ENCODE measurements around the gene DCLK2. TPM values are rescaled to one million over a fixed set of nuclear protein-coding genes. Genes with fewer than 3 reads are reported as not detected.

The DCLK2 gene
- total RNA-seq, 1 experiment from 2014 or later: 2.9 TPM

DNA sequence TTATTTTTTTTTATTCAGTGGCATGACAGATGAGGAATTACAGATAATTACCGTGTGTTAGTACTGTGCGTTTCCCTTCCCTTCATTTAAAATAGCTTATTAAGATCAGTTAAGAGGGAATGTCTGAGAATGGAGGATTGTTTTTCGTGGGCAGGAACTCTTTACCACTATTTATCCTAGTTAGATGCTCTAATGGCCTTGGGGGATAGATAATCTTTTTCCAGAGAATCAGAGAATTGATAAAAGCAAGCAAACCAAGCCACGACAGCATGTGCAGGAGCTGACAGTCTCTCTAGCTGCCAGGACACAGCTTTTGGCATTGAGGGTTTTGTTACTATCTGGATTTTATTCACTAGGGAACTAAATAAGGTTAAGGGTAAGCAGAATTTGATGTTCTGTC is 128.7 kb downstream of the DCLK2 start:
- Histone ChIP-seq H3K4me1 (no peaks in the 10 kb centered on the region), H3K4me3 (ENCODE audit: low read depth, low read length) (no peak overlapping the region), H3K9me3 (no peaks in the 10 kb centered on the region), H3K36me3 (ENCODE audit: control insufficient read depth, insufficient read depth, low read length) (no peaks in the 10 kb centered on the region), H3K27me3 (replicated peaks; ENCODE audit: control insufficient read depth, insufficient read depth, low read length) (no peaks in the 10 kb centered on the region)
- CTCF ChIA-PET: no interaction called here
- Mint-ChIP-seq H3K4me3 (ENCODE audit: unreplicated experiment) (no peak overlapping the region), H3K27ac (ENCODE audit: unreplicated experiment) (no peak overlapping the region), H3K9me3 (ENCODE audit: unreplicated experiment) (no peaks in the 10 kb centered on the region), H3K4me1 (ENCODE audit: low read depth, unreplicated experiment) (no peaks in the 10 kb centered on the region), H3K36me3 (ENCODE audit: insufficient read depth, unreplicated experiment) (peaks cover 4% of the 10 kb centered on the region), H3K27me3 (ENCODE audit: insufficient read depth, unreplicated experiment) (no peaks in the 10 kb centered on the region)
- no peak for TF ChIP-seq CTCF (IDR thresholded peaks at IDR 0.05; ENCODE audit: insufficient read depth in 1 of 2, low read depth in 1 of 2, low read length in 1 of 2, severe bottlenecking in 1 of 2, unreplicated experiment in 1 of 2)
- intact Hi-C loops (cut with micrococcal nuclease; ENCODE audit: unreplicated experiment): no loop called here
- DNase-seq: no peak
- BruUV-seq (replicated peaks): no TSS peak
- POLR2A ChIA-PET: no interaction called here

DNA sequence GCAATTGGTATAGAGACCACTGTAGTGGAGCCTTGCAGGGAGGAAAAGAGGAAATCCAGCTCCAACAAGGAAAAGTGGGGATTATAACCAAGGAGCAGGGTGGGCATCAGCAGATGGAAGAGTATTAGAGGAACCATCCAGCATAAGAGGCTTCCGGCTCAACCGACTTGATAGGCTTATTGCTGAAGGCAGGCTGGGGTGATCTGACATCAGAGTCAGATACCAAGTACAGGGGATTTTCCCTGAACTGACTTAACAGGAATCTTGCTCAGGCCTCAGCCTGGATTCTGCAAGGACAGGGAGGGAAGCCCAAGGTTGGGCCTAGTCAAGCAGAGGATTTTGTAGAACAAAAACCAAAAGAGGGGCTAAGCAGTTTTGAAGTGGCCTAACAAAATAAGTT is 129.6 kb downstream of the DCLK2 start:
- no peak overlapping the region for H3K4me3 Mint-ChIP-seq (ENCODE audit: unreplicated experiment)
- H3K36me3 Mint-ChIP-seq (ENCODE audit: insufficient read depth, unreplicated experiment): peaks cover 4% of the 10 kb centered on the region

DNA sequence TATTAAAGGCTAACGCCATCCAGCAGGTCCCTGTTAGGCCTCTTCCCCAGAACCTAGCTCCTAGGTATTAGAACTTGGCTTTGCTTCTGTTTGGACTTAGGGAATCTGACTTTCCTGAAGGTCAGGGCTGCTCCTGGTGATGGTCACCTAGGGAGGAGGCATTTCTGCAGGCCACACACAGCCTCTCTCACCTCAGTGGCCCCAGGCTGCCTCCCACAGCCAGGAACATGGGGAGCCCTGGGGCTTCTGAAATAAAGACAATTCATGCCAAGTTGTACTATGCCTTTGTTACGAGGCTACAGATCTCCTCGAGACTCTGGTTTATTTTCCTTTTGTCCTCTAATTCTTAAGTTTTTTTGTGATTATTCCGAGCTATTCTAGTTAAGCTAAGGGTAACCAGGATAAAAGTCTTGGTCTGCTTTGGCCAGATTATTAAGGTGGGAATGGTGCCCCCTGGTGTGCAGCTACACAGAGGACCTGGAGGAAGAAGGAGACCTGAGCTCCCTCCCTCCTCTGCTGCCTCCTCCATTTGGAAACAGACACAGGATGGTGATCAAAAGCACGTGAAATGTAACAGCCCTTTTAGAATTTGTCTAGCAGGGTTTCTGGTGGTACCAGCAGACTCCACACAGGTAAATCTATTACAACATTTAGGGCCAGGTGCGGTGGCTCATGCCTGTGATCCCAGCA is 131.0 kb downstream of the DCLK2 start:
- Histone ChIP-seq H3K36me3 (ENCODE audit: control insufficient read depth, insufficient read depth, low read length) (no peaks in the 10 kb centered on the region), H3K9me3 (no peaks in the 10 kb centered on the region), H3K4me3 (ENCODE audit: low read depth, low read length) (no peak overlapping the region), H3K27me3 (replicated peaks; ENCODE audit: control insufficient read depth, insufficient read depth, low read length) (no peaks in the 10 kb centered on the region), H3K4me1 (no peaks in the 10 kb centered on the region)
- CTCF ChIA-PET: interaction anchor here (0.5 to 2.1 kb wide), 11 partner anchors 13 to 658 kb away, joined by 3 to 14 read pairs (median 4); partner anchors contain the start of gene DCLK2
- peaks cover 4% of the 10 kb centered on the region for H3K36me3 Mint-ChIP-seq (ENCODE audit: insufficient read depth, unreplicated experiment)
- POLR2A ChIA-PET: no interaction called here
- peak; percentile 34 to 63 for TF ChIP-seq CTCF (IDR thresholded peaks at IDR 0.05; ENCODE audit: insufficient read depth in 1 of 2, low read depth in 1 of 2, low read length in 1 of 2, severe bottlenecking in 1 of 2, unreplicated experiment in 1 of 2)
- no peak overlapping the region for H3K4me3 Mint-ChIP-seq (ENCODE audit: unreplicated experiment)
- no peak overlapping the region for H3K27ac Mint-ChIP-seq (ENCODE audit: unreplicated experiment)
- H3K4me1 Mint-ChIP-seq (ENCODE audit: low read depth, unreplicated experiment): no peaks in the 10 kb centered on the region
- intact Hi-C loops (cut with micrococcal nuclease; ENCODE audit: unreplicated experiment): loop anchor here (1.0 to 2.0 kb wide), 4 partner anchors 128 to 228 kb away; no protein-coding TSS in a partner anchor
- DNase-seq: peak; percentile 68 to 71
- H3K27me3 Mint-ChIP-seq (ENCODE audit: insufficient read depth, unreplicated experiment): no peaks in the 10 kb centered on the region
- H3K9me3 Mint-ChIP-seq (ENCODE audit: unreplicated experiment): no peaks in the 10 kb centered on the region
- BruUV-seq (replicated peaks): no TSS peak

More for the DNA sequence above, 129.6 kb downstream of the DCLK2 start:
- Histone ChIP-seq H3K36me3 (ENCODE audit: control insufficient read depth, insufficient read depth, low read length) (no peaks in the 10 kb centered on the region), H3K9me3 (no peaks in the 10 kb centered on the region), H3K27me3 (replicated peaks; ENCODE audit: control insufficient read depth, insufficient read depth, low read length) (no peaks in the 10 kb centered on the region), H3K4me3 (ENCODE audit: low read depth, low read length) (no peak overlapping the region), H3K4me1 (no peaks in the 10 kb centered on the region)
- DNase-seq: no peak
- no peak for TF ChIP-seq CTCF (IDR thresholded peaks at IDR 0.05; ENCODE audit: insufficient read depth in 1 of 2, low read depth in 1 of 2, low read length in 1 of 2, severe bottlenecking in 1 of 2, unreplicated experiment in 1 of 2)
- no TSS peak for BruUV-seq (replicated peaks)
- H3K4me1 Mint-ChIP-seq (ENCODE audit: low read depth, unreplicated experiment): no peaks in the 10 kb centered on the region
- intact Hi-C loops (cut with micrococcal nuclease; ENCODE audit: unreplicated experiment): loop anchor here (2.0 kb wide), 1 partner anchor 127 kb away; no protein-coding TSS in a partner anchor
- H3K27ac Mint-ChIP-seq (ENCODE audit: unreplicated experiment): no peak overlapping the region
- POLR2A ChIA-PET: no interaction called here
- H3K27me3 Mint-ChIP-seq (ENCODE audit: insufficient read depth, unreplicated experiment): no peaks in the 10 kb centered on the region
- CTCF ChIA-PET: interaction anchor here (1.9 kb wide), 1 partner anchor 35 kb away, joined by 9 read pairs; no protein-coding TSS in a partner anchor
- no peaks in the 10 kb centered on the region for H3K9me3 Mint-ChIP-seq (ENCODE audit: unreplicated experiment)
